CD4-positive, alpha-beta T cell treated with Interleukin-2 at 100 ng/mL for 4 hours (primary cell): ENCODE results near the gene GPR161.

Experiments used
- DNase-seq: peaks from one replicate; pipeline ENCODE4 v3.0.0-alpha.2; 2020; ENCODE audit warnings: low spot score

GPR161 gene

GRCh38 chr1:168105846-168106245 is 30.9 kb downstream of the GPR161 start:
- no peak for DNase-seq

GRCh38 chr1:168104535-168104934 is 32.2 kb downstream of the GPR161 start:
- DNase-seq, result no peak

- DNase-seq, result no peak
Observed at GRCh38 chr1:168102487-168102886, 34.2 kb downstream of the GPR161 start.

GRCh38 chr1:168101336-168101735 is 35.4 kb downstream of the GPR161 start:
- no peak for DNase-seq

GRCh38 chr1:168100315-168101002 is 36.3 kb downstream of the GPR161 start:
- DNase-seq, result no peak

- no peak for DNase-seq
Observed at GRCh38 chr1:168099337-168099801, 37.4 kb downstream of the GPR161 start.

GRCh38 chr1:168098534-168099320 is 38.0 kb downstream of the GPR161 start:
- no peak for DNase-seq

GRCh38 chr1:168097921-168098528 is 38.7 kb downstream of the GPR161 start:
- no peak for DNase-seq

GRCh38 chr1:168096296-168097165 is 40.2 kb downstream of the GPR161 start:
- DNase-seq, result no peak

- DNase-seq, result no peak
Observed at GRCh38 chr1:168095476-168095875, 41.3 kb downstream of the GPR161 start.

GRCh38 chr1:168093616-168094015 is 43.1 kb downstream of the GPR161 start:
- DNase-seq, result no peak

GRCh38 chr1:168092566-168093355 is 44.0 kb downstream of the GPR161 start:
- no peak for DNase-seq

- no peak for DNase-seq
Observed at GRCh38 chr1:168091720-168092550, 44.8 kb downstream of the GPR161 start.

- no peak for DNase-seq
Observed at GRCh38 chr1:168091063-168091462, 45.7 kb downstream of the GPR161 start.

- no peak for DNase-seq
Observed at GRCh38 chr1:168090395-168090794, 46.3 kb downstream of the GPR161 start.

- DNase-seq, result no peak
Observed at GRCh38 chr1:168089979-168090337, 46.8 kb downstream of the GPR161 start.

- DNase-seq, result no peak
Observed at GRCh38 chr1:168089326-168089978, 47.3 kb downstream of the GPR161 start.

GRCh38 chr1:168088511-168089325 is 48.0 kb downstream of the GPR161 start:
- no peak for DNase-seq

- no peak for DNase-seq
Observed at GRCh38 chr1:168087696-168088095, 49.0 kb downstream of the GPR161 start.
